OCI-LY7 (cell line): ENCODE results near the gene SLC4A5. TPM values are rescaled to one million over a fixed set of nuclear protein-coding genes. Genes with fewer than 3 reads are reported as not detected.

Experiments used
- Bru-seq: library from RNA; stranded (reverse); fragments of 400-500 nt; gene quantifications from one replicate; lab custom pipeline; 2021; lab: Mats Ljungman, UMichigan
- BruChase-seq, 2 experiments: library from RNA; stranded (reverse); fragments of 400-500 nt; gene quantifications; one replicate each; lab custom pipeline; 2021; lab: Mats Ljungman, UMichigan
- BruUV-seq: library from RNA; stranded (reverse); fragments of 400-500 nt; replicated peaks from 2 replicates; lab custom pipeline; 2021; lab: Mats Ljungman, UMichigan
- CTCF ChIA-PET: fragments of 300-600 bp; sonication (Branson Sonifier 250); formaldehyde crosslinking; loops from one replicate; lab custom pipeline; 2022; ENCODE audit warnings: antibody characterized with exemption; ENCODE audit not compliant: unreplicated experiment; lab: Charles Lee
- POLR2A ChIA-PET: fragments of 300-600 bp; sonication (Branson Sonifier 250); formaldehyde crosslinking; loops from one replicate; lab custom pipeline; 2022; ENCODE audit warnings: antibody characterized with exemption; lab: Charles Lee
- DNase-seq: peaks from one replicate; pipeline ENCODE4 v3.0.0-alpha.2; 2015; ENCODE audit warnings: low spot score
- H2AFZ ChIP-seq: fragments of 200-600 bp; sonication (generic), shearing (Covaris generic); 2 replicates; pipeline ENCODE4 v1.6.1; 2014; ENCODE audit warnings: mild to moderate bottlenecking, antibody characterized with exemption, low read length, moderate library complexity
- H3K27ac ChIP-seq: fragments of 200-600 bp; sonication (generic); 2 replicates; pipeline ENCODE4 v1.5.1; 2014; ENCODE audit warnings: mixed run types, low read depth, mild to moderate bottlenecking, moderate library complexity, low read length, inconsistent platforms; ENCODE audit not compliant: poor library complexity, severe bottlenecking
- H3K36me3 ChIP-seq: fragments of 200-600 bp; sonication (generic); 2 replicates; pipeline ENCODE4 v1.6.1; 2014; ENCODE audit warnings: mild to moderate bottlenecking, antibody characterized with exemption, low read length, moderate library complexity, mixed read lengths; ENCODE audit not compliant: insufficient read depth
- H3K4me1 ChIP-seq: fragments of 200-600 bp; sonication (generic); 2 replicates; pipeline ENCODE4 v1.5.1; 2014; ENCODE audit warnings: mild to moderate bottlenecking, low read length; ENCODE audit not compliant: insufficient read depth, poor library complexity, severe bottlenecking
- H3K4me2 ChIP-seq: fragments of 200-600 bp; sonication (generic); 2 replicates; pipeline ENCODE4 v1.6.1; 2014; ENCODE audit warnings: mild to moderate bottlenecking, low read length
- H3K4me3 ChIP-seq: fragments of 200-600 bp; sonication (generic); 2 replicates; pipeline ENCODE4 v1.5.1; 2014; ENCODE audit warnings: mild to moderate bottlenecking, low read depth, low read length; ENCODE audit not compliant: poor library complexity, severe bottlenecking
- H3K79me2 ChIP-seq: fragments of 200-600 bp; sonication (generic); 2 replicates; pipeline ENCODE4 v1.6.1; 2016; ENCODE audit warnings: low read depth, mild to moderate bottlenecking, low read length, moderate library complexity, mixed read lengths; ENCODE audit not compliant: insufficient read depth
- H3K9me2 ChIP-seq: fragments of 200-600 bp; sonication (generic); 2 replicates; pipeline ENCODE4 v1.6.1; 2016; ENCODE audit warnings: mild to moderate bottlenecking, low read length, mixed read lengths; ENCODE audit not compliant: insufficient read depth
- H3K9me3 ChIP-seq: fragments of 200-600 bp; sonication (generic); 2 replicates; pipeline ENCODE4 v1.6.1; 2014; ENCODE audit warnings: mild to moderate bottlenecking, mixed run types, low read length, mixed read lengths
- H4K20me1 ChIP-seq: fragments of 200-600 bp; sonication (generic); 2 replicates; pipeline ENCODE4 v1.6.1; 2014; ENCODE audit warnings: mild to moderate bottlenecking, antibody characterized with exemption, low read length, moderate library complexity, mixed read lengths; ENCODE audit not compliant: insufficient read depth
- CTCF ChIP-seq: fragments of 200-600 bp; sonication (generic); conservative IDR thresholded peaks from 2 replicates; pipeline ENCODE4 v1.5.1; 2014; ENCODE audit warnings: mild to moderate bottlenecking, antibody characterized with exemption, low read length, moderate library complexity, mixed read lengths
- EZH2phosphoT487 ChIP-seq: fragments of 200-600 bp; sonication (generic); IDR thresholded peaks from 2 replicates; pipeline ENCODE4 v1.6.1; 2018; ENCODE audit warnings: low read depth, borderline replicate concordance, mild to moderate bottlenecking, mixed run types, antibody characterized with exemption, low read length, moderate library complexity, mixed read lengths
- intact Hi-C: fragments of 100-400 bp; cut with micrococcal nuclease; formaldehyde crosslinking; loops from one replicate; pipeline ENCODE4 v1.10.0; 2022; ENCODE audit not compliant: unreplicated experiment
- long read RNA-seq: library from polyadenylated mRNA; stranded (forward); transcript quantifications from one replicate; pipeline ENCODE4 v2.0.0, GENCODE V29; 2022
- total RNA-seq, 2 experiments: library from RNA; depleted of rRNA in 1 of 2; stranded (reverse); fragments of >200 nt in 1 of 2; shearing (Covaris generic) in 1 of 2; gene quantifications; 2 replicates each; pipeline ENCODE4 v1.2.3, GENCODE V29; 2014 to 2022

Gene SLC4A5
- total RNA-seq (2014; rRNA removed; shearing (Covaris generic)) (1.1 and 1.2 TPM in 2 replicates), total RNA-seq (2022) (3.4 and 7.0 TPM in 2 replicates), Bru-seq, nascent RNA (percentile 36 among the genes with signal in this experiment), BruChase-seq, experiment 1, labeled RNA remaining after a 6-hour chase (percentile 28 among the genes with signal in this experiment), BruChase-seq, experiment 2, labeled RNA remaining after a 2-hour chase (percentile 27 among the genes with signal in this experiment)
- long read RNA-seq, partial matches to known transcripts = 0 of 2 reads
- long read RNA-seq, other reads (novel, unspliced or antisense) = 2 of 2 reads

- Histone ChIP-seq H3K4me3 (no peak within 1 kb of the TSS), H3K4me1 (no peaks in the 10 kb centered on the region), H3K79me2 (no peaks in the 10 kb centered on the region), H3K27ac (no peak within 1 kb of the TSS), H3K4me2 (no peak within 1 kb of the TSS), H4K20me1 (no peaks in the 10 kb centered on the region), H3K9me3 (no peaks in the 10 kb centered on the region), H3K36me3 (no peaks in the 10 kb centered on the region), H2AFZ (no peak within 1 kb of the TSS), H3K9me2 (no peaks in the 10 kb centered on the region)
- no TSS peak for BruUV-seq
- intact Hi-C loops = no loop called here
- TF ChIP-seq EZH2phosphoT487 (no peak), CTCF (no peak)
- DNase-seq = no peak
- CTCF ChIA-PET = no interaction called here
- POLR2A ChIA-PET = no interaction called here
These were observed at the start of gene SLC4A5 for GRCh38 chr2:74343316-74343715. Gene SLC4A5 (minus strand): TSS chr2:74343416. CDS start chr2:74315023, 28,393 bp downstream.

GRCh38 chr2:74392449-74392743, 49.2 kb upstream of the SLC4A5 start:
- no peaks in the 10 kb centered on the region for H3K9me2 ChIP-seq
- H3K36me3 ChIP-seq = no peaks in the 10 kb centered on the region; the same call in 1 of the 2 replicates
- peaks cover 24% of the 10 kb centered on the region for H3K79me2 ChIP-seq
- peak overlapping the region; percentile 88 for H2AFZ ChIP-seq
- ChIA-PET POLR2A (interaction anchor here (0.6 to 1.0 kb wide), 3 partner anchors 8 to 91 kb away, joined by 3 to 4 read pairs (median 3); partner anchors contain the start of gene C2orf81), CTCF (interaction anchor here (1.0 to 1.9 kb wide), 2 partner anchors 138 to 570 kb away, joined by 3 to 4 read pairs; no protein-coding TSS in a partner anchor)
- TF ChIP-seq EZH2phosphoT487 = no peak
- TF ChIP-seq CTCF = no peak
- H4K20me1 ChIP-seq = peaks cover 11% of the 10 kb centered on the region; the same call in 1 of the 2 replicates
- no TSS peak for BruUV-seq
- DNase-seq = no peak
- no peaks in the 10 kb centered on the region for H3K9me3 ChIP-seq
- intact Hi-C loops = loop anchor here (2.0 to 5.0 kb wide), 3 partner anchors 125 to 245 kb away; partner anchors contain the start of gene BOLA3
- no peak overlapping the region for H3K27ac ChIP-seq
- H3K4me2 ChIP-seq = peak overlapping the region; percentile 98
- peak overlapping the region; percentile 89 for H3K4me3 ChIP-seq
- H3K4me1 ChIP-seq = peaks cover 8% of the 10 kb centered on the region
